GM19240 (cell line): Measurements from ENCODE around the gene RPS6KB2.
A peak's percentile ranks its signal among the peaks of the same experiment; 100 is the strongest.
"Not testable (repeated sequence)": the region's sequence is repeated elsewhere in the genome, so short reads cannot be mapped to it uniquely, and the experiment has no call there.

ENCODE experiments used
- DNase-seq: peaks from one replicate; pipeline ENCODE4 v3.0.0; 2011; ENCODE audit warnings: low spot score; ENCODE audit not compliant: insufficient read length

The RPS6KB2 gene

DNA sequence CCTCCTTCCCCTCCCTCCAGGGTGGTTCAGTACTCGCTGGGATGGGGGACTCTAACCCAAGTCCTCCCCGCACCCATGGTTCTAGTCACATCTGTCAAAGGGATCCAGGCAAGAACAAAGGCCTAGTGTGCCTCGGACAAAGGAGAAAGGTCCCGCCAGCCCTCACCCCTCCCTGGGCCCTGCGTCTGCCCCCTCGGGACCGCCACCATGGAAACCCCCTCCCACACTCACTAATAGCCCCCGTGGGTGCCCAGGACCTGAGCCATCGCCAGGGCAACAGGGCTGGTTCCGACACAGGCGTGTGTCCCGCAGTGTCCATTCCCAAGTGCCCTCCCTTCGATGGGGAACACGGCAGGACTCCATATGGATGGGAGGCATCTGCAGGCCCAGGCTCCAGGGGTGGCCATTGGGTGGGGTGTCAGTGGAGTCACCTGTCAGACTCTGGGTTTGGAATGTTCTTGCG is 17.9 kb upstream of the RPS6KB2 start:
- no peak for DNase-seq

- DNase-seq, result no peak
These were observed 17.1 kb upstream of the RPS6KB2 start for GRCh38 chr11:67410984-67411784.

DNA sequence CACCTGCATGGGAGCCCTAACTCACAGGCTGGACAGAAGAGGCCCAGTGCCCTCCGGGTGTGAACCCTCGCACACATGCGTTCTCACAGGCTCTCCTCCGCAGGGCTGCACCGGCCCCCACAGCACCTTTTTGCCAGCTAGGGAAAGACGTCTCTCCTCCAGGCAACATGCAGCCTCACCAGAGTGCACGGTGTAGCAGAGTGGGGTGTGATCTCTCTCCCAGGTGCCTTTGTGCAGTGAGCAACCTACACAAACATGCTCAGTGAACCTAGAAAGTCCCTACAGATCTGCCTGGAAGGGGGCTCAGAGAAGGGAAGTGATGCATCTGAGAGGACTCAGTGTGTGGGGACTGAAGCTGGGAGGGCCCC is 16.5 kb upstream of the RPS6KB2 start:
- no peak for DNase-seq

GRCh38 chr11:67412495-67413179 is 15.7 kb upstream of the RPS6KB2 start:
- no peak for DNase-seq

DNA sequence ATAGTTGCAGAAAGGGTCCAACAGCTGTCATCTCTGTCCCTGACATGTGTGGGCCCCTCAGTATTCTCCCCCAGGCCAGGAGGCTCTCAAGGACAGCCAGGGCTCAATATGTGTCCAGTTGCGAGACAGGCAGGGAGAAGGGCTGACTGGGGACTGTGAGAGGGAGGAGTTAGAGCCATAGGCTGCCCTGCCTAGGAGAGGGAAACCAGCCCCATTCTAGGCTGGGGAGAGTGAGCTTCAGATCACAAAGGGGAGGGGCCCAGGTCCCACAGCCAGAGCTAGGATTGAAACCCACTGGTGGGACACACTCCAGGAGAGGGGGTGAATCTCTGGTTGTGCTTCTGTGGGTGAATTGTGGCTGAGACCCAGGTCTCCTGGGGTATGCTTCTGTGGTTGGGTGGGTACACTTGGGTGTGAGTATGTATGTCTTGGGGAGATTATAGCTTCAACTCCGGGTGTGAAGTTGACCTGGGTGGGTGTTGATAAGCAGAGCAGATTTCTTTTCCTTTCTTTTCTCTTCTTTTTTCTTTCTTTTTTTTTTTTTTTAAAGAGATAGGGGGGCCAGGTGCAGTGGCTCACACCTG is 14.9 kb upstream of the RPS6KB2 start:
- DNase-seq, result no peak

- no peak for DNase-seq
These were observed 12.6 kb upstream of the RPS6KB2 start, which contains the start of gene CARNS1 for GRCh38 chr11:67415501-67416304. TSS of gene CARNS1 (plus strand) at chr11:67415678. CDS start at chr11:67416200, 522 bp downstream.

GRCh38 chr11:67416416-67417335 is 11.6 kb upstream of the RPS6KB2 start:
- DNase-seq, result no peak

DNA sequence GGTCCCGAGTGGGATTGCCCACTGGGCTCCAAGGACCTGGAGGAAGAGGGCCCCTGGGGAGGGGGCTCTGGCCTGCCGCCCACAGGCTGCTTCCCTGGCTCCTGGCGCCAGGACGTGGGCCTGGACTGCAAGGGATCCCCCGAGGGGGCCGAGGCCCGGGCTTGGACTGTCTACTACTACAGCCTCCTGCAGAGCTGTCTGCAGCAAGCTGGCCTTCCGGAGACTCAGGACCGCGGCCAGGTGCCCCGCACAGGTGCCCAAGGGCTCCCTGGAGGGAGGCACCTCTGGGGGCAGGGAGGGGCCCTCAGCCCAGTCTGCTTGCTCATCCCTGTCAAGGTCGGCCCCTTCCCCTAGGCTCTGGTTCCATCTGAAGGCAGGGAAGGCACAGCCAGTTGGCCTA is 10.9 kb upstream of the RPS6KB2 start:
- DNase-seq, result no peak

GRCh38 chr11:67418476-67419281 is 9.6 kb upstream of the RPS6KB2 start:
- DNase-seq, result no peak

DNA sequence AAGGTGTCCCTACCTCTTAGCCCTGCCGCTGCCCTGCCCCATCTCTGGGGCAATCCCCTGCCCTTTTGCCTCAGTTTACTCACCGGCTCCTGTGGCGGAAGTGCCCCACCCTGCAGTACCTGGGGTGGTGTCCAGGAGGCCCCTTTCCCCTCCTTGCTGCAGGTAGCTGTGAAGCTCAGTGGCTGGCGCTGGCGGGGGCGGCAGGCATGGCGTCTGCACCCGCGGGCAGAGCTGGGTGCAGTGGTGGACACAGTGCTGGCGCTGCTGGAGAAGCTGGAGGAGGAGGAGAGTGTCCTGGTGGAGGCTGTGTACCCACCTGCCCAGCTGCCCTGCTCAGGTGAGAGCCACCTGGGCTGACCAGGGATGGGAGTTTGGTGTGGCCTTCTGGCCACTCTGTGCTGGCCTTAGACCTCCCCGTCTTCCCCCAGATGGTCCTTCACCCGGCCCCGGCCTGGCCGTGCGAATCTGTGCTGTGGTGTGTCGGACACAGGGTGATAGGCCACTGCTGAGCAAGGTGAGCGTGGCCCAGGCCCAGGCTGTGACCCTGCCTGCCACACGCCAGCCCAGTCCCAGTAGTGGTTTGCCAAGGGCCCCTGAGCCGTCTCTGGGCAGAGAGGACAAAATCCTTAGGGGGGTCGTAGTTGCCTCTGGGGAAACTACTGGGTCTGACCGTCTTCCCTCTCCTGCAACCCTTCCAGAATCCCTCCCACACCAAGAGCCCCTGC is 8.8 kb upstream of the RPS6KB2 start:
- no peak for DNase-seq

DNA sequence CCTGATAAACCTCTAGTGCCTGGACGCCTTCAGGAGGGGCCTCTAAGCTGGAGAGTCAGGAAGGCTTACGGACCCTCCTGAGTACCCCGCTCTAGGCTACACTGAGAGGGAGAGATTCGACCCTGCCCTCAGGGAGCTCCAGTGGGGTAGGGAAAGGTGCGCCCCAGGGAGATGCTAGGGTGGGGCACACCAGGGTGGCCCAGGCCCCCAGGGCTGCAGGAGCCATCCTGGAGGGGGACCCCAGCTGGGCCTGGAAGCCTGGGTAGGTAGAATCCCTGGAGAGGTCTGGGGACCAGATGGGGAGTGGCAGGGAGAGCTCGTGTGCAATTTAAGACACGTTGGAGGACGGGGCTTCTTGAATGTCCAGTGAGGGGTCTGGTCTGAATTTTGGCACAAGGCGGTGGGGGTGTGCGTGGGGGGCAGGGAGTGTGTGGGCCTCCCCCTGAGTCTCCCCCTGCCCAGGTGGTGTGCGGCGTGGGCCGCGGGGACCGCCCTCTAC is 8.1 kb upstream of the RPS6KB2 start:
- no peak for DNase-seq

DNA sequence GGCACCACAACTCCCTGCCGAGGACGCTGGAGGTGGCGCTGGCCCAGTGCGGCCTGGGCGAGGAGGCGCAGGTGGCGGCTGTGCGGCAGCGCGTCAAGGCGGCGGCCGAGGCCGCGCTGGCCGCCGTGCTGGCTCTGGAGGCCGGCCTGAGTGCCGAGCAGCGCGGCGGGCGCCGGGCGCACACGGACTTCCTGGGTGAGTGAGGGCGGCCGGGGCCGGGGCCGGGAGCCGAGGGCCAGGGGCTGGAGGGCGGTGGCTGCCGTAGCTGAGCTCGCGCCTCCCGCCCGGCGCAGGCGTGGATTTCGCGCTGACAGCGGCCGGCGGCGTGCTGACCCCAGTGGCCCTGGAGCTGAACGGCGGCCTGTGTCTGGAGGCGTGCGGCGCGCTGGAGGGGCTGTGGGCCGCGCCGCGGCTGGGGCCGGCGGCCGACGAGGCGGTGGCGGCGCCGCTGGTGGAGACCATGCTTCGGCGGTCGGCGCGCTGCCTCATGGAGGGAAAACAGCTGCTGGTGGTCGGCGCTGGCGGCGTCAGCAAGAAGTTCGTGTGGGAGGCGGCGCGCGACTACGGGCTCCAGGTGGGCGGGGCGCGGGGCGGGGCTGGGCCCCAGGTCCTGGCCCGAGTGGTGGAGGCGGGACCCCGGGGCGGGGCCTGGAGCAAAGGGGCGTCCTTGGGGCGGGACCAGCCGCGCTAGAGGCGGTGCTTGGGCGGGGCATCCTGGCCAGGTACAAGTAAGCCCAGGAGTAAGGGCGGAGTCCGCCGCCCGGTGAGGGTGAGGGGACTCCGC is 7.5 kb upstream of the RPS6KB2 start:
- peak; percentile 91 for DNase-seq

DNA sequence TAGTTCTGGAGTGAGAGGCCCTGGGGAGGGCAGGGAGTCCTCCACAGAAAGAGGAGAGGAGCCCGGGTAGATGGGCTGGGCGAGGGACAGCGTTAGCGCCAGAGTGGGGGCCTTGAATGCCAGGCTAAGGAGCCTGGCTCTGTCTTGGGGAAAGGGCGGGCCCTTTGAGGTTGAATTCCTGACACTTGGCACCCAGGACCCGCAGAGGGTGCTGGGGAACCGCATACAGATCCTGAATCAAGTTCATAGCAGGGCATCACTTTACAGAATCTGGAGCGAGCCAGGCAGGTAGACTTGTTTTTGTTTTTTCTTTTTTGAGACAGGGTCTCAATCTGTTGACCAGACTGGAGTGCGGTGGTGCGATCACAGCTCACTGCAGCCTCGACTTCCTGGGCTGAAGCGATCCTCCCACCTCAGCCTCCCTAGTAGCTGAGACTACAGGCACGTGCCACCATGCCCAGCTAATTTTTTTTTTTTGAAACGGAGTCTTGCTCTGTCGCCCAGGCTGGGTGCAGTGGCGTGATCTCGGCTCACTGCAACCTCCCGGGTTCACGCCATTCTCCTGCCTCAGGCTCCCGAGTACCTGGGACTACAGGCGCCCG is 6.8 kb upstream of the RPS6KB2 start:
- DNase-seq, result no peak

- DNase-seq, result no peak
These were observed 5.4 kb upstream of the RPS6KB2 start for GRCh38 chr11:67422891-67423290.

- no peak for DNase-seq
These were observed 4.8 kb upstream of the RPS6KB2 start for GRCh38 chr11:67423466-67423865.

GRCh38 chr11:67423891-67424613 is 4.2 kb upstream of the RPS6KB2 start:
- no peak for DNase-seq

GRCh38 chr11:67427364-67427859 is 882 bp upstream of the RPS6KB2 start:
- DNase-seq, result not testable (repeated sequence)
